Endothelial cell of umbilical vein (primary cell): Measurements from ENCODE around the gene CDYL. TPM values are rescaled to one million over a fixed set of nuclear protein-coding genes. Genes with fewer than 3 reads are reported as not detected.

Experiments
- BruUV-seq: library from RNA; stranded (reverse); fragments of 400-500 nt; replicated peaks from 2 replicates; lab custom pipeline; 2021; lab: Mats Ljungman, UMichigan
- CTCF ChIA-PET: fragments of 300-600, 350-600 bp; sonication (Branson Sonifier 250); formaldehyde crosslinking; loops from one replicate; lab custom pipeline; 2021; ENCODE audit warnings: antibody characterized with exemption, inconsistent platforms; lab: Charles Lee
- POLR2A ChIA-PET: fragments of 300-600, 350-600 bp; sonication (Branson Sonifier 250); formaldehyde crosslinking; loops from one replicate; lab custom pipeline; 2021; ENCODE audit warnings: antibody characterized with exemption, inconsistent platforms; lab: Charles Lee
- DNase-seq: peaks from one replicate; pipeline ENCODE4 v3.0.0-alpha.2; 2011; ENCODE audit warnings: low read depth, low spot score
- FAIRE-seq: peaks from 2 replicates; lab custom pipeline; 2011; peaks lifted over from hg19 to GRCh38; lab: Jason Lieb, UNC
- H2AFZ ChIP-seq: 2 replicates; pipeline ENCODE4 v1.6.0; 2012; ENCODE audit warnings: low read depth, low read length, control low read depth, inconsistent platforms
- H3K27ac ChIP-seq: 2 replicates; pipeline ENCODE4 v1.5.1; 2011; ENCODE audit warnings: low read depth, mild to moderate bottlenecking, control low read depth, low read length, moderate library complexity; ENCODE audit not compliant: insufficient read depth
- H3K27me3 ChIP-seq, 2 experiments: 2 replicates each; pipeline versions ENCODE4 v1.6.0 to v1.6.1; 2011; ENCODE audit warnings: low read length in 2 of 2, mixed read lengths in 1 of 2; ENCODE audit not compliant: control insufficient read depth in 2 of 2, insufficient read depth in 2 of 2
- H3K36me3 ChIP-seq, 2 experiments: 2 replicates in 1 of 2; 3 replicates in 1 of 2; pipeline ENCODE4 v1.5.1; 2011; ENCODE audit warnings: low read length in 2 of 2, mild to moderate bottlenecking in 1 of 2, moderate library complexity in 1 of 2; ENCODE audit not compliant: control insufficient read depth in 2 of 2, insufficient read depth in 2 of 2; ENCODE audit errors: extremely low read depth in 1 of 2
- H3K4me1 ChIP-seq: 3 replicates; pipeline ENCODE4 v1.5.1; 2011; ENCODE audit warnings: mild to moderate bottlenecking, low read length; ENCODE audit not compliant: control insufficient read depth, insufficient read depth; ENCODE audit errors: extremely low read depth
- H3K4me2 ChIP-seq: 2 replicates; pipeline ENCODE4 v1.6.1; 2011; ENCODE audit warnings: low read length, control low read depth, mixed read lengths; ENCODE audit not compliant: insufficient read depth
- H3K4me3 ChIP-seq, 3 experiments: fragments of 200-600 bp in 1 of 3; sonication (generic), shearing (Covaris generic) in 1 of 3; replicated peaks in 1 of 3; 2 replicates each; pipeline ENCODE4 v1.5.1; 2011 to 2016; ENCODE audit warnings: control low read depth in 3 of 3, low read length in 3 of 3, mild to moderate bottlenecking in 2 of 3, inconsistent platforms in 1 of 3, low read depth in 1 of 3, moderate library complexity in 1 of 3; ENCODE audit not compliant: insufficient read depth in 1 of 3
- H3K79me2 ChIP-seq: 2 replicates; pipeline ENCODE4 v1.6.0; 2012; ENCODE audit warnings: low read length, inconsistent platforms; ENCODE audit not compliant: control insufficient read depth, insufficient read depth
- H3K9ac ChIP-seq: replicated peaks from 2 replicates; pipeline ENCODE3; 2011; ENCODE audit warnings: low read length, control low read depth; ENCODE audit not compliant: insufficient read depth; ENCODE audit errors: extremely low read depth
- H3K9me1 ChIP-seq: replicated peaks from 3 replicates; pipeline ENCODE4 v1.6.0; 2011; ENCODE audit warnings: mild to moderate bottlenecking, low read length; ENCODE audit not compliant: control insufficient read depth, insufficient read depth; ENCODE audit errors: extremely low read depth
- H3K9me3 ChIP-seq: replicated peaks from 2 replicates; pipeline ENCODE4 v1.5.1; 2012; ENCODE audit warnings: low read length, inconsistent platforms; ENCODE audit not compliant: control insufficient read depth, insufficient read depth
- H4K20me1 ChIP-seq: replicated peaks from 2 replicates; pipeline ENCODE3; 2011; ENCODE audit warnings: mild to moderate bottlenecking, low read length; ENCODE audit not compliant: control insufficient read depth, insufficient read depth; ENCODE audit errors: extremely low read depth
- EZH2 ChIP-seq: IDR thresholded peaks from 2 replicates; pipeline ENCODE4 v1.6.1; 2012; ENCODE audit warnings: borderline replicate concordance, low read depth, mild to moderate bottlenecking, moderate library complexity, low read length, inconsistent platforms; ENCODE audit not compliant: severe bottlenecking
- GATA2 ChIP-seq: IDR thresholded peaks from 2 replicates; pipeline ENCODE4 v1.7.0; 2011; ENCODE audit warnings: low read depth, mild to moderate bottlenecking, moderate library complexity, mixed read lengths, low read length; ENCODE audit not compliant: insufficient read length, insufficient read depth
- JUN ChIP-seq: IDR thresholded peaks from 2 replicates; pipeline ENCODE4 v1.6.1; 2011; ENCODE audit warnings: borderline replicate concordance, low read depth; ENCODE audit not compliant: insufficient read length, insufficient read depth
- MYC ChIP-seq: IDR thresholded peaks from one replicate; pipeline ENCODE4 v1.6.1; 2011; ENCODE audit warnings: mild to moderate bottlenecking, low read depth, low read length
- POLR2A ChIP-seq: IDR thresholded peaks from 2 replicates; pipeline ENCODE4 v1.6.1; 2012; ENCODE audit warnings: low read depth, mild to moderate bottlenecking, control low read depth, low read length
- POLR2AphosphoS5 ChIP-seq: IDR thresholded peaks from 2 replicates; pipeline ENCODE4 v1.6.1; 2012; ENCODE audit warnings: low read depth, mild to moderate bottlenecking, control low read depth, low read length, moderate library complexity; ENCODE audit not compliant: insufficient read depth
- dilution Hi-C: fragments of 300-500 bp; cut with MboI; formaldehyde crosslinking; loops from one replicate; pipeline ENCODE4 v1.15.0; 2019; ENCODE audit warnings: low sequenced_read_pairs; ENCODE audit not compliant: extremely low pct_ligation_motif_present
- intact Hi-C: fragments of 100-400 bp; cut with micrococcal nuclease; formaldehyde crosslinking; loops from one replicate; pipeline ENCODE4 v1.10.0; 2022
- polyA plus RNA-seq, 4 experiments: library from polyadenylated mRNA; depleted of rRNA in 3 of 4; stranded (reverse) in 3 of 4; unstranded in 1 of 4; fragments of >200 nt; gene quantifications; 2 replicates each; pipeline versions ENCODE4 v1.2.1 to v1.2.3, GENCODE V29; 2011 to 2012; ENCODE audit warnings: missing spikeins in 1 of 4
- total RNA-seq: library from RNA; stranded (reverse); gene quantifications from 2 replicates; pipeline ENCODE4 v1.2.3, GENCODE V29; 2021
- TF ChIP-seq, protein P1 (sequence below): IDR thresholded peaks from 2 replicates; pipeline ENCODE4 v1.6.1; 2011; ENCODE audit not compliant: insufficient read depth, insufficient read length

Gene CDYL
- total and polyA plus RNA-seq, 2 donors (not counting 3 experiments of a cell fraction or from before 2014, with no cell fraction given): 10.2 to 35.6 TPM

- Histone ChIP-seq H3K79me2 (peaks cover 80% of the 10 kb centered on the region), H3K27me3 (no peaks in the 10 kb centered on the region), H3K9me3 (no peaks in the 10 kb centered on the region), H3K36me3 (no peaks in the 10 kb centered on the region), H3K9ac (no peak overlapping the region), H3K27ac (no peak overlapping the region), H4K20me1 (no peaks in the 10 kb centered on the region), H3K9me1 (no peaks in the 10 kb centered on the region), H3K4me1 (peaks cover 26% of the 10 kb centered on the region), H2AFZ (no peak overlapping the region), H3K4me2 (no peak overlapping the region), H3K4me3 (no peak overlapping the region)
- DNase-seq (no peak), FAIRE-seq (no peak)
- ChIA-PET POLR2A (interaction anchor here (0.7 kb wide), 1 partner anchor 72 kb away, joined by 3 read pairs; no protein-coding TSS in a partner anchor), CTCF (interaction anchor here (0.6 kb wide), 1 partner anchor 32 kb away, joined by 4 read pairs; no protein-coding TSS in a partner anchor)
- TF ChIP-seq, protein P1, sequence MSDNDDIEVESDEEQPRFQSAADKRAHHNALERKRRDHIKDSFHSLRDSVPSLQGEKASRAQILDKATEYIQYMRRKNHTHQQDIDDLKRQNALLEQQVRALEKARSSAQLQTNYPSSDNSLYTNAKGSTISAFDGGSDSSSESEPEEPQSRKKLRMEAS: no peak
- TF ChIP-seq POLR2AphosphoS5: no peak
- dilution Hi-C loops (no loop called here), intact Hi-C loops (no loop called here)
- BruUV-seq: no TSS peak
Observed at GRCh38 chr6:4815584-4815983, 39.4 kb downstream of the CDYL start.

DNA sequence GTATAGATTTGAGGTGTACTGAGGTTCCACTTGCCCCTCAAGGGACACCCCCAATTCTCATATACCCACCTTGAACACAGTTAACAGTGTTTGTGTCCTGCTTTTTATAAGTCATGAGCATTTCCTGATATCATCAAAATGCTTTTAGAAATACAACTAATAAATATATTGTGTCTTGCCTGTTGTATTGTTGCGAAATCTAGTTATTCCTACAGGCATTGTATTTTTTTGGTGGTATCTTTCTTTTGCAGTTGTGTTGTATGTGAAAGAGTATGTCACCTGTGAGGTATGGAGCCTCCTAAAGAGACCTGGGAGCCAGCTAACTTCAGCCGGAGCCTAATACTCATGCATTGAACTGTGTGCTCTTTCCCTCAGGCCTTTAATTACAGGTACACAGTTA lies 40.7 kb downstream of the CDYL start:
- dilution Hi-C loops: no loop called here
- Histone ChIP-seq H3K27ac (no peak overlapping the region), H3K9ac (no peak overlapping the region), H3K4me3 (no peak overlapping the region), H3K36me3 (no peaks in the 10 kb centered on the region), H3K9me3 (no peaks in the 10 kb centered on the region), H3K79me2 (peaks cover 73% of the 10 kb centered on the region), H3K27me3 (no peaks in the 10 kb centered on the region), H2AFZ (no peak overlapping the region), H3K4me1 (peaks cover 13% of the 10 kb centered on the region), H4K20me1 (no peaks in the 10 kb centered on the region), H3K4me2 (no peak overlapping the region), H3K9me1 (no peaks in the 10 kb centered on the region)
- ChIA-PET POLR2A (no interaction called here), CTCF (interaction anchor here (1.5 kb wide), 1 partner anchor 10 kb away, joined by 3 read pairs; no protein-coding TSS in a partner anchor)
- TF ChIP-seq MYC: no peak
- no peak for TF ChIP-seq GATA2
- TF ChIP-seq POLR2A: no peak
- TF ChIP-seq JUN: no peak
- no peak for TF ChIP-seq EZH2
- BruUV-seq: no TSS peak
- intact Hi-C loops: no loop called here
- no peak for DNase-seq
- no peak for FAIRE-seq
